Measurements from ENCODE around the gene PMEL.
A peak's percentile ranks its signal among the peaks of the same experiment; 100 is the strongest.
"Not testable (repeated sequence)": the region's sequence is repeated elsewhere in the genome, so short reads cannot be mapped to it uniquely, and the experiment has no call there.

The PMEL gene

DNA sequence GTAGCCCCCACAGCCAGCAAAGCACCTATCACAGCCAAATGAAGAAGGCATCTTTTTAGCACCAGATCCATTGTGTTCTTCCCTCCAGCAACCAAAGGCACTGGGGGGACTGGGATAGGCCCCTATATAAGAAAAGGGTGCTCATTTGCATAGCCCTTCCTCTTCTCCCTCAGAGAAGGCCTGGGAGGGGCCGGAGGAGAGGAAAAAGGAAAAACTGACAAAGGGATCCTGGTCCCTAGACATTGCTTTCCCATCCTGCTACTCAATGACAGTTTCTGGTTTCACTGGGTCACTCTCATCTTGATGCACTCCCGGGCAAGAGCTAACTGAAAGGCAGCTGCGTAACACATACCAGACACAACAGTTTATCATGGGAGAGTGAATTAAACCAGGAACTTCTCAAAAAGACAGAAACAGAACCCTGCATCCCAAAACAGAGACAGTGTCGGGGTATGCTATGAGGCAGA, at the start of gene PMEL:
Gene PMEL (minus strand): TSS at position 102 of the 467 bp plus-strand sequence. CDS start 31 bp downstream, at position 71.
- DNase-seq: no peak

DNA sequence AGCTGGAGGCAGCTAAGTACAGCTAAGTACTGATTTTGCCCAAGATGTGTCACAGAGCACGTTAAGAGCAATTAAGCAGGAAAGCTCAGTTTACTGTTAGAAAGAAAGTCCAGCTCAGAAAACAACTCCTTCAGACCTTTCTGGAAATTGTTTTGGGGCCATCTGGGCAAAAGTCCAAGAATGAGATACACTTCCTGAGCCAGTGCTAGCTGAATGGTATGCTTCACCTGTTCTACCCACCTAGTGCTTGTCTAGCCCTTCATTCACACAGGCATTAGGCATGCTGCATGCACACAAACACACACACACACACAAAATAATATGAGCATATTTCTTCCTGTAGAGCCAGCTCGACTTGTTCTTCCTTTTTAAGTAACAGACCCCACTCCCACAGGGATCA, 48.4 kb upstream of the PMEL start:
- no peak for DNase-seq

DNA sequence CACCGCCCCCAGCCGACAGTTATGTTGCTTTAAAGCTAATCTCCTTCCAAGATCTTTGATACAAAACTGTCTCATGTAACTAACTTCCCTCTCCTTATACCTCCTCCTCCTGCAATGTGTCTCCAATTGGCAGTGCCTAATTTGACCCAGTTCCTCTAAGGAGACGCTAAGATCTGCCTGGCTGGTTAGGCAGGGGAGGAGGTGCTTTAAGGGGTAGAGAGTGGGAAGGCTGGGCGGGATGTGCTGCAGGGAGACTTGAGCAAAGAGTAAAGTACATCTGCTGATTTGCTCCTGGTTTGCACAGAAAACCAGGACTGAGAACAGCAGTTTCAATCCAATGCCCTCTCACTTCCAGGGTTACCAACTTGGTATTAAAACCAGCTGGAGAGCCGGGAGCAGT, 47.6 kb upstream of the PMEL start:
- no peak for DNase-seq

DNA sequence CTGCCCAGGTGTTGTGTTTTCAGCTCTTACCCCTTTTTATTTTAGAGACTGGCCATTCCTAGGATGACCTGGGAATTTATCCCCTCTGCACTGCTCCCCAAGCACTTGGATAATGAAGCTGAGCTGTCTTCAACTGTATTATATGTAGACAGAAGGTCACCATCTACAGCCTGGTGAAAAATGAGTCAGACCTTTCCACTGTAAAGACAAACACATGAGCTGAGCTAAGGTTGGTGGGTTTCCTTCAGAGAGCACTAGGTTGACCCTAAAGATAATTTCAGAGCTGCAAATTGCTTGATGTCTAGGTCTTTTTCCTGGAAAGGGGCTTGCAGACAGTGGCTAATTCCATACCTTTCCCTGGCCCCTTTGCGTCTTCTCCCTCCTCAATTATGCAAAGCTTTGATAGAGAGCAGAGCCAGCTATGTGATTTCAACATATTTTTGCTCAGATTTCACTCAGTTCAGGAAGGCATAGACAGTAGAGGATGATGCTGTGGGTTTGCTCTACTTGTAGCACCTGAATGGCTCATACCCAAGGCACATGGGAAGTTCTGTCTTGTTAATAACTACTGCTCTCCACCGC, 45.8 kb upstream of the PMEL start:
- no peak for DNase-seq

DNA sequence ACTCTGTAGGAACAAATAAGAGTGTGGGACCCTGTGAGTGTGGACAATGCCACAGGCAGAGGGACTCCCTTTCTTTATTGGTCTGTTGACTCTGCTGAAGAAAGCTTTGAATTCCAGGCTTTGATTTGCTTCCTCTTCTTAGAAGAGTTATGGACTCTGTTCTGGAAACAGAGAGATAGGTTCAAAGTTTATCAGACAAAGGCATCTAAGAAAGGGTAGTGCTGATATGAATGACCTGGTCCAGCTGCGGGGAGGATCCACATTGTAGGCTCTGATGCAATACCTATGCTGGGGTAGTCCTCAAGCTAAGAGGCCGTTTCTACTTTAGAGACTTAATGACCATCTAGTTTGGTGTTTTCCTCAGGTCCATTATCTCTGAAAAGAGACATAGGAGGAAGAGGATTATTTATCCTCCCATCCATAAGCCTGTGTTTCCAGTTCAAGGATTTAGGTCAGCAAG, 44.3 kb upstream of the PMEL start:
- DNase-seq: no peak

DNA sequence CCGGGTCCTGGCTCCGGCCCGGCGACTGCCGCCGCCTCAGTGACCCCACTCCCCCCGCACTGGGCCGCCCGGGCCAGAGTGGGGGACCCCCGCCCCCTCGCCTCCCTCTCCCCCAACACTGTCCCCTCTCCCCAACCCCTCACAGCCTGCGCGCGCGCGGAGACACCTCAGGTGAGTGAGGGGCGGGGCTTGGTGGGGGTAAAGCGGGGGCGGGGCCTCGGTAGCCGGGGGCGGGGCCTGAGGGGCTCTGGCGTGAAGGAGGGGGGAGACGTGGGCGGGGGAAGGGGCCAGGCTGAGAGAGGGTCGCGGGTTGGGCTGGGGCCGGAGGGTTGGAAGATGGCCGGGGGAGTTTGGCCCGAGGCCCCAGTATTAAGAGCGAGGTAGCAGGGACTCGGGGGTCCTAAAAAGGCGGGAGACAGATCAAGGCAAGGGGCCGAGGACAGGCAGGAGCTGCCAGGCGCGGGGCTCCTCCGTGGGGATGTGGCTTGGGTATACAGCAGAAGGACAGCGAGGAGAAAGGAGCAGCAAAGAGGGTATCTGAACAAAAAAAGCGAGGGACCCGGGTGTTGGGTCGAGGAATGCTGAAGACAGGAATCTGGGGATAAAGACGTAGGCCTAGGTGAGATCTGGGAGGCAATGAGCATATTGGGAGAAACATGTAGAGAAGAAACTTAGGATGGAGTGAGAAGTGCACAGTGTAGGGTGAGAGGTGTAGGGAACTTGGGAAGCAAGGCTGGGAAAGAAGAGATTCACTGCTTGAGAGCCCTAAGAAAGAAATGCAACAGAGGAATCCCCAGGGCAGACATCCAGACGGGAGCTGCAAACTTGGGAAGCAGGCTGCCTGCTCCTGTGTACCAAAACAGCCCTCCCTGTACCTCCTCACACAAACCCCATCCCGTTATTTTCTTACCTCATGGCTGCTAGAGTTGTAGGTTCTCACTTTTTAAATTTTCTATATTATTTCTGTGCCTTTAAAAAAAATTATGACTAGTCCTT, 42.0 kb upstream of the PMEL start:
- peak; percentile 78 to 79 for DNase-seq

DNA sequence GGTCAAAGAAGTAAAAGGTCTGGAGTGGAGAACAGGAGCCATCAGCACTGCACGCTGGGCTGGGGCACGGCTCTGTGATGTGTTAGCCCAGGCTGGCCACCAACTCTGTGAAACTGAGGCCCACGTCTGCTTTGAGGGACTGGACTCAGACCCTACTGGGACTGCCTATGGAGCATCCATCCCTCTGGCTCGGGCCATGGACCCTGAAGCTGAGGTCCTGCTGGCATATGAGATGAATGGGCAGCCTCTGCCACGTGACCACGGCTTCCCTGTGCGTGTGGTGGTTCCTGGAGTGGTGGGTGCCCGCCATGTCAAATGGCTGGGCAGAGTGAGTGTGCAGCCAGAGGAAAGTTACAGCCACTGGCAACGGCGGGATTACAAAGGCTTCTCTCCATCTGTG, 38.4 kb upstream of the PMEL start:
- DNase-seq: no peak

DNA sequence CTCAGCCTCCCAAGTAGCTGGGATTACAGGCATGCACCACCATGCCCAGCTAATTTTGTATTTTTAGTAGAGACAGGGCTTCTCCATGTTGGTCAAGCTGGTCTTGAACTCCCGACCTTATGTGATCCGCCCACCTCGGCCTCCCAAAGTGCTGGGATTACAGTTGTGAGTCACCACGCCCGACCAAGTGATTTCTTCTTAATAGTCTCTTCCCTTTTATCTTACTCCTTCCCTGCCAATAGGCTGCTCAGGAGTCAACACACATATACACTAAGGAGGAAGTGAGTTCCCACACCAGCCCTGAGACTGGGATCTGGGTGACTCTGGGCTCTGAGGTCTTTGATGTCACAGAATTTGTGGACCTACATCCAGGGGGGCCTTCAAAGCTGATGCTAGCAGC, 37.5 kb upstream of the PMEL start:
- not testable (repeated sequence) for DNase-seq

DNA sequence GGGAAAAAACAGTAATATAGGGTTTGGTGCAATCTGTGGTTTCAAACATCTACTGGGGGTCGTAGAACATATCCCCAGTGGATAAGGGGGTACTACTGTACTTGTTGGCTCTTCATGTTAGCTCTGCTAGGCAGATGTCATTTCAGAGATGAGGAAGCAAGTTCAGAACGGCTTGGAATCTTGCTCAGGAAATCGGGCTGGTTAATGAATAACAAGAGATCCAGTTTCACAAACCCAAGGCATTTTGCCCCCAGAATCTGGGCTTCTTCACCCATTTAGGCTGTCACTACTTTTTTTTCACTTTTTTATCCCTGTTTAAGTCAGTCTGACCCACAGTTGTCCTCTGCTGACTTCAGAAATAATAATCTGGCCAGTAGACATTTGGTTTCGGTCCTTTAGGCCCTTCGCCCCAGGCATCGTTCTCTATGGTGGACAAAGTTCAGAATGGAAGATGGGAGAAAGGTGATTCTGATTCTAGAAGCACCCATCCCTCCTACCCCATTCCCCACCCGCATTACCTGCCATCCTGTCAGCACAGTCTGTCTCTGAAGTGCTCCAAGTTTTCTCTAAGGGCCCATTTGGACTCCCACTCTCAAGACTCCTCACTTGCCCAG, 35.8 kb upstream of the PMEL start:
- DNase-seq: no peak

DNA sequence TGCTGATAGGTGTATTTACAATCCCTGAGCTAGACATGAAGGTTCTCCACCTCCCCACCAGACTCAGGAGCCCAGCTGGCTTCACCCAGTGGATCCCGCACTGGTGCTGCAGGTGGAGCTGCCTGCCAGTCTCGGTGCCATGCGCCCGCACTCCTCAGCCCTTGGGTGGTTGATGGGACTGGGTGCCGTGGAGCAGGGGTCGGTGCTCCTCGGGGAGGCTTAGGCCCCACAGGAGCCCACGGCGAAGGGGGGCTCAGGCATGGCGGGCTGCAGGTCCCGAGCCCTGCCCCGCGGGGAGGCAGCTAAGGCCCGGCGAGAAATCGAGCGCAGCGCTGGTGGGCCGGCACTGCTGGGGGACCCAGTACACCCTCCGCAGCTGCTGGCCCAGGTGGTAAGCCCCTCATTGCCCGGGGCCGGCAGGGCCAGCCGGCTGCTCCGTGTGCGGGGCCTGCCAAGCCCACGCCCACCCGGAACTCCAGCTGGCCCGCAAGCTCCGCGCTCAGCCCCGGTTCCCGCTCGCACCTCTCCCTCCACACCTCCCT, 34.2 kb upstream of the PMEL start:
- not testable (repeated sequence) for DNase-seq

DNA sequence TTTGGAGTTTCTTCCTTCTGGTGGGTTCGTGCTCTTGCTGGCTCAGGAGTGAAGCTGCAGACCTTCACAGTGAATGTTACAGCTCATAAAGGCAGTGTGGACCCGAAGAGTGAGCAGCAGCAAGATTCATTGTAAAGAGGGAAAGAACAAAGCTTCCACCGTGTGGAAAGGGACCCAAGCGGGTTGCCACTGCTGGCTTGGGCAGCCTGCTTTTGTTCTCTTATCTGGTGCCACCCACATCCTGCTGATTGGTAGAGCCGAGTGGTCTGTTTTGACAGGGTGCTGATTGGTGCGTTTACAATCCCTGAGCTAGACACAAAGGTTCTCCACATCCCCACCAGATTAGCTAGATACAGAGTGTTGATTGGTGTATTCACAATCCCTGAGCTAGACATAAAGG, 33.7 kb upstream of the PMEL start:
- peak in 1 of 2 experiments; percentile 28 for DNase-seq

DNA sequence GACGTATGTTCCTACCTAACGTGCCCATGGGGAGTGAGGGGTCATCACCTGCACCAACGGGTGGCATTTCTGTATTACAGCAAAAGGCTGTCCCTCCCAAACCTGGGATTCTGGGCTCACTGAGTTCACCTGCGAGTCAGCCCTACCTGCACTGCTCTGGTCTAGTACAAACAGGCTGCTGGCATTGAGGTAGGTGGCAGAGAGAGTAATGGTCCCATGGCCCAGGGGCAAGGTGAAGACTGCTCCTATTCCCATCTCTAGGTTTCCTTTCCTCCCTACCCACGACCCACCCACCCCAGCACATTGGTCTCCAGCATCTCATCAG, 31.7 kb upstream of the PMEL start:
- DNase-seq: no peak

DNA sequence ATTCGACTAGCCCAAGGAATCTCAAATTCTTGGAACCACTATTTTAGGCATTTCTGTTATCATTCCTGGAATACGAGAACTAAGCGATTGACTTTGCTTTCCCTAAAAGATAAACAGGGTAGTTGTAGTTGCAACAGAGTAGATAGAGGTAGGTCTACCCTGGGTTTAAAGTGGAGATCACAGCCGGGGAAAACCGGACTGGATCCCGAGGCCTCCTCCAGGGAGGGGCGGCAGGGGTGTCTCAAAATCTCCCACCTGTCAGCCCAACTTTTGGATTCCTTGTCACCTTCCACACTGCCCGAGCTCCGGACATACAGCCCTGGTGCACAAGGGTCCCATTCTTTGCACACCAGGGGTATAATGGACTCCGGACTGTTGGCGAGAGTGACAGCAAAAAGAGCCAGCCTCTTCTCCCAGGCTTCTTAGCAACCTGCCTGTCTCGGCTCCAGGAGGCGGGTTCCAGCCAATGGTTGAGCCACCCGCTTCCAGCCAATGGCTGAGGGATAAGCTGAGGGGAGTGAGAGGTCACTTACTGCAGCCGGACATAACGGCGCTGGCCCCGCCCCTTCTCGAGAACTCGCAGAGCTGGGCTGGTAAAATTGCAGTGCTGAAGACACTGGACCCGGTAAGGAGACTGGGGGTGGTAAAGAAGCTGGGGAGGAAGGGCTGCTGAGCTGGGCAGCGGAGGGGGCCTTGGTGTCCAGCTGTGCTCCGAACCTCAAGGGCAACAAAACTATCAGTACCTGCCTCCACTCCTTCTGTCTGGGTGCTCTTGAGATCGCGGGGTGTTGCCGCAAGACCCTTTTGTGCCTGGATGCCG, 31.1 kb upstream of the PMEL start, which contains the start of gene SUOX:
Gene SUOX (plus strand): TSS at position 562 of the 820 bp plus-strand sequence. CDS start 4,946 bp downstream, outside the sequence.
- DNase-seq: peak; percentile 48 to 60

DNA sequence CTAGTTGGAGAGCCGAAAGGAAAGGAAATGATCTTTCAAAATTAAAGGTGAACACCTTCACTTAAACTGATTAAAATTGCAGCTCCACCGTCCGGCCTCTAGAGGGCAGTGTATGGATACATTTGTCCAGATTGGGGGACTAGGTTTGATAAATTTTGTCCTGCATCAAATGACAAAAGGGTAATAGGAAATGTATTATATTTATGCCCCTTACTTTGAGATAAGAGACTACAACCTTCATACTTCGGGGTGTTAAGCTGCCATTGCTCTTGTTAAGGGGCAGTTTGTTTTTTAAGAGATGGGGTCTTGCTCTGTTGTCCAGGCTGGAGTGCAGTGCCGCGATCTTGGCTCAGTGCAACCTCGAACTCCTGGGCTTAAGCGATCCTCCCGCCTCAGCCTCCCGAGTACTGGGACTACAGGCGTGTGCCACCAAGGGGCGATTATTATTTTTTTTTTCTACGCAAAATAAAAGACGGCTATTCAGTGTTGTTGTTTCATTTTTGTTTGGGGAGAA, 30.4 kb upstream of the PMEL start:
- peak; percentile 66 to 69 for DNase-seq

DNA sequence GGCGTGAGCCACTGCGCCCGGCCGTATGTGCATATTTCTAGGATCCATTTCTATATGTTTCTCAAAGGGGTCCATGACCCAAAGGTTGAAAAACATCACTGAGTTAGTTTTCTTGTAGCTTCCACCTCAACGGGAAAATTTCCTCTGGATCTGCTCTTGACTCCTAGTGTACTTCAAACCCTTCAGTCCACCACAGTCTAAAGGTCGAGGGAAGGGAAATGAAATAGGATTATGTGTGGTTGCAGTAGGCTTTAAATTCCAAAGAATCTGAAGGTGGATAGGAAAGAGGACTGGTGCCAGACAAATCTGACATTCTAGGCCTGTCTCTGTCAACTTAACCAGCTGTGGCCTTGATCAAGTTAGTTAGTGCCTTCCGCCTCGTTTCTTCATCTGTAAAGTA, 29.5 kb upstream of the PMEL start:
- no peak for DNase-seq

DNA sequence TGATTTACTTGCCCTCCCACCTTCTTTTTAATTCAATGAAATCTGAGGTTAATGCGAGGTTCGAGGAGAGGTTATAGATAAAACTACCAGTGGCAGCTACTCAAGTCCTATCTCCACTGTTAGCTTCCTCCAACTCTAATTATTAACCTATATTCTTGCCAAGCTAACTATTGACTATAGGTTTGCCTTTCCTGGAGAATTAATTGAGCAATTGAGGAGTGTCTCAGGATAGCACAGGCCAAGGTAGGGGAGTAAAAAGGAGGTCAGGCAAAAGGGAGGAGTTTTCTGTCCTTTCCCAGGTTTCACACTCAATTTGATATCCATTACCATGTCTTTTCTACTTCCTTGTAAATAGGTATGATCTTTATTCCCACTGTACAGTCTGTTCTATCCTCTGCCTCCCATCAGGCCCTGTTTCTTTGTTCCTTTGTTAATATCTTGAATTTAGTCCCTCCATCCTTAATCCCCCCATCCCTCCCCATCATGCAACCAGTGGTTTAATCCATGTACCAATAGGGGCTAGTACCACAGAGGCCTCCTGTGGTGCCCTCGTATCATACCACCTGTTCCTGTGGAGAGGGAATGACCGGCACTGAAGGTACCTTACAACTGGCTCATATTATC, 27.5 kb upstream of the PMEL start:
- no peak for DNase-seq

DNA sequence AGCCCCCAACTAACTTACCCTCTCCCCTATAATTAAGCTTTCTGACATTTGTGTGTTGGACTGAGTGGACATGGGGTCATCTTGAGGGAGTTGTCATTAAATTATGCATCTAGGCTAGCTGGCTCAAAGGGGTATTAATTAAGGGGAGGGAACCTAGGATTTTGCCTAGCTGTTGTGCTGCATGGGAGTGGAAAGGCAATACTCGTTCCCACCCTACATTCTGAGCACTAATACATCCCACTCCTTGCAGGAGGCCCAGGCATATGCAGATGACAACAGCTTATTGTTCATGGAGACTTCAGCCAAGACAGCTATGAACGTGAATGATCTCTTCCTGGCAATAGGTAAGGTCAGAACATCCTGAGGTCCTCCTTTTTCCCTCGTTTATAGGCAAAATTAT, 25.3 kb upstream of the PMEL start:
- DNase-seq: no peak

DNA sequence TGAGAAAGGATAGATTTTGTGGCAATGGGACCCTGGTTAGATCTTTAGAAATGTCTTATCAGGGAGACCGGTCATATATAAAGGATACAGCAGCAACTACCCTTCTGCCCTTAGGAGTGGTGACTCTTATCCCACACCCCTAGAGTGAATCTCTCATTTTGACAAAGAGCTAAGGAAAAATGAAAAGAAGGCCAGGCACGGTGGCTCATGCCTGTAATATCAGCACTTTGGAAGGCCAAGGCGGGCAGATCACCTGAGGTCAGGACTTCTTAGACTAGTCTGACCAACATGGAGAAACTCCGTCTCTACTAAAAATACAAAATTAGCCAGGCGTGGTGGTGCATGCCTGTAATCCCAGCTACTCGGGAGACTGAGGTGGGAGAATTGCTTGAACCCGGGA, 20.1 kb upstream of the PMEL start:
- DNase-seq: not testable (repeated sequence)

DNA sequence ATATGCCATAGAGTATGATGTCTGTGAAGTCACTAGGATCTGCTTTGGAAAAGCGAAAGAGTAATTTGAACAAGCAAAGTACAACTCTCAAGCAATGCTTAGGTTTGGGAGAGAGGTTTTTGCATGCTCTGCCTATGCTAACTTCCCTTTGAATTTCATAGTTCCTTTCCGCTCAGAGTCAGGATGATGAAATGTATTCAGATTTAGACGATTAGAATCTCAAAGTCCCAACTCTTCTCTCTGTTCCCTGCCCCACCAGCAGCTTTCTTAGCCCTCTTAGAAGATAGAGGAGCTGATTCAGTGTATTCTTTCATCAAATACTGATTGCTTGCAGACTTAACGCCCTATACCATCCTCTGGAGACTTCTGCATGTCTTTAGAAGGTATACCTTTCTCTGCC, 19.5 kb upstream of the PMEL start:
- DNase-seq: no peak

DNA sequence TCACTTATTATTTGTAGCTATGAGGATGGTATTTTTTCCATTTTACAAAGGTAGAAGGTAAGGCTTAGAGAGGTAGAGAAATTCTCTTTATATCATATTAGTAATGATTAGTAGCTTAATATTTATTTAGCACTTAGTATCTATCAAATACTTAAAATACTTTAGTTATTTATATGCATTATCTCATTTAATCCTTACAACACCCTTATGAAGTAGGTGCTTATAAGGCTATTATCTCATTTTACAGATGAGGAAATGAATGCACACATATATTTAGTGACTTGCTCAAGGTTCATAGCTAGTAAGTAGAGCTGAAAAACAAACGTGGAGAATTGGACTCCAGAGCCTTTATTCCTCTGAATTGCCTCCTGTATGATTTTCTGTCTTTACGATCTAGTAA, 19.0 kb upstream of the PMEL start:
- no peak for DNase-seq

DNA sequence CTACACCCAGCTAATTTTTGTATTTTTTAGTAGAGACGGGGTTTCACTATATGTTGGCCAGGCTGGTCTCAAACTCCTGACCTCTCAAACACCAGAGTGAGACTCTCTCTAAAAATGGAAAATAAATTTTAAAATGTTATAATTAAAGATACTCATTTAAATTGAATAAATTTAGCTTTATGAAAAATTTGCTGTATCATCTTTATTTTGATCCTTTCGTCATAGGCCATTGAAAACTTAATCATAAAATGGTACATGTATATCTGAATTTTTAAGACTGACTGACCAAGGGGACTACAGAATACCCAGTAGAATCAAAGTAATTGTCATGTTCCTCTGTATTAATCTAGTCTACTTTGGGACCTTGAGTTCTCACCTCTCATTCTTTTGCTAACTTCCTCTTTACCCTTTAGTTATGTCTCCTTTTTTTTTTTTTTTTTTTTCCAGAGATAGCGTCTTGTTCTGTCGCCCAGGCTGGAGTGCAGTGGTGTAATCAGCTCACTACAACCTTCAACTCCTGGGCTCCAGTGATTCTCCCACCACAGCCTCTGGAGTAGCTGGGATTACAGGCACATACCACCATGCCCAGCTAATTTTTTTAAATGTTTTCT, 17.5 kb upstream of the PMEL start:
- DNase-seq: no peak

All from activated T-cell treated with anti-CD3 and anti-CD28 coated beads, Interleukin-2, amount 50 U/mL, for 48 hours (primary cell).